Fibroblast of skin of right biceps (primary cell): ENCODE data around the gene FAR2.
"Not testable (repeated sequence)": the region's sequence is repeated elsewhere in the genome, so short reads cannot be mapped to it uniquely, and the experiment has no call there.

Source experiments
- DNase-seq: peaks from one replicate; pipeline ENCODE4 v3.0.0-alpha.2; 2013

FAR2 gene

GRCh38 chr12:29148911-29149690 lies at the start of gene FAR2:
Gene FAR2 (plus strand): TSS chr12:29149278. CDS start chr12:29270450, 121,172 bp downstream.
- peak; percentile 58 for DNase-seq

GRCh38 chr12:29102741-29103140 lies 46.3 kb upstream of the FAR2 start:
- DNase-seq = no peak

GRCh38 chr12:29103539-29103974 lies 45.5 kb upstream of the FAR2 start:
- DNase-seq = no peak

- no peak for DNase-seq
Measured at GRCh38 chr12:29104516-29104915, 44.6 kb upstream of the FAR2 start.

- DNase-seq = no peak
Measured at GRCh38 chr12:29110506-29111442, 38.3 kb upstream of the FAR2 start.

GRCh38 chr12:29113101-29113500 lies 36.0 kb upstream of the FAR2 start:
- no peak for DNase-seq

GRCh38 chr12:29116414-29116813 lies 32.7 kb upstream of the FAR2 start:
- no peak for DNase-seq

GRCh38 chr12:29131539-29131938 lies 17.5 kb upstream of the FAR2 start:
- DNase-seq = peak; percentile 73

GRCh38 chr12:29132316-29132715 lies 16.8 kb upstream of the FAR2 start:
- DNase-seq = peak; percentile 49

GRCh38 chr12:29133181-29133580 lies 15.9 kb upstream of the FAR2 start:
- peak; percentile 34 for DNase-seq

- no peak for DNase-seq
Measured at GRCh38 chr12:29133680-29134079, 15.4 kb upstream of the FAR2 start.

- not testable (repeated sequence) for DNase-seq
Measured at GRCh38 chr12:29138256-29138655, 10.8 kb upstream of the FAR2 start.

- DNase-seq = not testable (repeated sequence)
Measured at GRCh38 chr12:29138855-29139254, 10.2 kb upstream of the FAR2 start.

- DNase-seq = no peak
Measured at GRCh38 chr12:29145372-29146170, 3.5 kb upstream of the FAR2 start.

- DNase-seq = no peak
Measured at GRCh38 chr12:29146196-29146595, 2.9 kb upstream of the FAR2 start.

GRCh38 chr12:29147731-29148595 lies 1.1 kb upstream of the FAR2 start:
- peak; percentile 21 for DNase-seq

GRCh38 chr12:29148596-29148910 lies 525 bp upstream of the FAR2 start:
- peak; percentile 25 for DNase-seq

- DNase-seq = no peak
Measured at GRCh38 chr12:29149691-29150281, 708 bp downstream of the FAR2 start.

GRCh38 chr12:29150462-29150861 lies 1.4 kb downstream of the FAR2 start:
- DNase-seq = no peak

- DNase-seq = no peak
Measured at GRCh38 chr12:29152223-29152868, 3.3 kb downstream of the FAR2 start.

GRCh38 chr12:29152981-29153630 lies 4.0 kb downstream of the FAR2 start:
- no peak for DNase-seq
